ENCODE results near the gene EXOSC7.
"Not testable (repeated sequence)": the region's sequence is repeated elsewhere in the genome, so short reads cannot be mapped to it uniquely, and the experiment has no call there.

The EXOSC7 gene

DNA sequence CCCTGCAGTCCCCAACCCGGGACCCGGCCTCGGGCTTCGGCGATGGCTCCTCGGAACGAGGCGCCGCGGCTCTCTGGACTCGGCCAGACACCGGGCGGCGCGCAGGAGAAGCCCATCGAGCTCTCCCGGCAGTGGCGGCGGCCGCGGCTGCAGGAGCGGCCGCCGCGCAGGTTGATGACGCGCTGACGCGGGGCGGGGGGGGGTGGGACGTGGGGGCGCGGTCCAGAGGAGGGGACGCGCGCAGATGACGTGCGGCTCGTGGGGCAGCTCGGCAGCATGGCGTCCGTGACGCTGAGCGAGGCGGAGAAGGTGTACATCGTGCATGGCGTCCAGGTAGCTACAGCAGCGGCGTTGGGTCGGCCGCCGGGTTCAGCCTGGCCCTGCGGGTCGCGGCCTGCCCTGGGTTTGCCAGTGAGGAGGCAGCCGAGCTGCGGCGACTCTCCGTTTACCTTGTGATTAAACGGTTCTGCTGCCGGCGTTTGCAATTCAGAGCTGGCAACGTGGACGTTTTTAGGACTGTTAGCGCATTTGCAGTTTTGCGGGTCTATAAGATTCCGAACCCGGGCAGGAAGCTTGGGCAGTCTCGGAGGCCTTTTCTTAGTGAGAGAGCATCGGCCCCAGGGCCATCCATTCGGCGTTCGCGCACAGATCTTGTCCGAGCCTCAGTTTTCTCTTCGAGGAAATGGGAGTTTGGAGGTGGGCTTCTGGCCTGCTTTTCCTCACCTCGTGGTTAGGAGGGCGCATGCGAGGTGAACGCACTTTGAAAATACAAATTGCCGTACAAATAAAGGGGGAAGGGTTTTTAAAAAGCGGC, at the start of gene EXOSC7, which contains the start of gene ZDHHC3:
TSS of gene EXOSC7 (plus strand) at position 243 of the 814 bp plus-strand sequence. CDS start at position 277, 34 bp downstream.
TSS of gene ZDHHC3 (minus strand) at position 173 of the 814 bp plus-strand sequence. CDS start 16,738 bp downstream, outside the sequence.
- DNase-seq (ENCODE audit: low read depth in 3 of 3), result peak; percentile 72 to 82 (median 72)

DNA sequence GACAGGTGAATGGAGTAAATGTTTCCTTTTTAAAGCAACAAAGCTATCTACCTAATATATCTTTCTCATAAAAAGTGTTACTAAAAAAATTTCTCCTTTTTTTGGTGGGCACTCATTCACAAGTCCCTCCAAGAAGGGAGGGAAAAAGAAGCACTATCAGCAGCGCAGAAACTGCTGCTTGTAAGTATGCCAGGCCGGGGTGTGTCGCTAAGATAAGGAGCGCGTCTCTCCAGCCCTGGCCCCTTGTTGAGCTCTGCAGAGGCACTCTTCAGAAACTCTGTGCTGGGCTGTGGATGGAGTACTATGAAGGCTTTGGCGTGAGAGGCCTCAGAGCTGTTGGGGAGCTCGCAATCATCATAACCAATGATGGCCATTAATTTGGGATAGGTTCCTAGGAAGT, 49.1 kb upstream of the EXOSC7 start:
- DNase-seq (ENCODE audit: low read depth in 3 of 3), result no peak

DNA sequence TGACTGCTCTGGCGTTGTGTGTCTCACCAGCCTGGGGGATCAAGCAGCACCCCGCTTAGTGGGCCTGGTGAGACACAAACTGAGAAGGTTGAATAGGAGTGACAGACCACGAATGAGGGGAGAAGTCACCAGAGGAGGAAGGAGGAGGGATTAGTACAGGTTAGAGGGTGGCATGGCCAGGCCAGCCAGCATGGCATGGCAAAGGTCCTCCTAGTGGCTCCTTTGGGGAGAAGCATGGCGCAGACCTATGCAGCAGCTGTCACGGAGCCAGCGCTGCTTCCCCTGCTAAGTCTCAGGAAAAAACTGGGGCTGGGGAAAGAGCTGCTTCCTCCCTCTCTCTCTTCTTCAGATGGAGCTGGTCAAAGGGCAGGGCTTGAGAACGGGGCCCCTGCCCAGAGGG, 48.7 kb upstream of the EXOSC7 start:
- no peak for DNase-seq (ENCODE audit: low read depth in 3 of 3)

DNA sequence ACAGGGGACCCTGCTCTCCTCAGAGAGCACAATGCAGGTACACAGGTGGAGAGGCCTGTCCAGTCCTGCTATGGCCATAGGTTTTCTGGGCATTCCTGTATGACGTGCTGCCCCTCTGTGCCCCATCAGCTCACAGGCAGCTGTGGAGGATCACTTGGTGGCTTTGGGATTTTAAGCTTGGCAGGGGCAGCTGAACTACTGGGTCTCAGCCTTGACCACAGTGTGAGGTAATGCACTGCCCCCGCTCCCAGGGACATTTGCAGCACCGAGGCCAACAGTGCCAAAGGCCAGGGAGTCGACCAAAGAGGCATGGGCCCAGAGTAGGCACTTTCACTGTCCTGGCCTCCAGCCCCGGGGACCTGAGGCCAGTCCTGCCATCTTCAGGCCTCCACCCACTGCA, 46.3 kb upstream of the EXOSC7 start:
- DNase-seq (ENCODE audit: low read depth in 3 of 3), result no peak

DNA sequence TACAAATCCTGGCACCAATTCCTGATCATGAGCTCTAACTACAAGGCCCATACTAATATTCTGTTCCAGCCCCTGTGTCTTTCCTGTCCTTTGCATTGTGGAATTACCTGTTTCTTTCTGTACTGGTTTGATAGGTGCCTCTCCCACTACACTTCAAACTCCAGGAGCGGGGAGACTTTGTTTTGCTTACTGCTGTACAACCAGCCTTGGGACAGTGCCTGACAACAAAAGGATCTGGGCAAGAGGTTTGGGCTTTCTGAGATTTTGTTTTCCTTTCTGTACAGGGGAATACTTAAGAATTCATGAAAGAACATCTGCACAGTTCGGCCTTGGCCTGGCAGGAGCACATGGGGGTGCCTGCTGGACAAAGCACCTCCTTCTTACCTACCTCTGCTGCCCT, 45.1 kb upstream of the EXOSC7 start:
- DNase-seq (ENCODE audit: low read depth in 3 of 3), result no peak

DNA sequence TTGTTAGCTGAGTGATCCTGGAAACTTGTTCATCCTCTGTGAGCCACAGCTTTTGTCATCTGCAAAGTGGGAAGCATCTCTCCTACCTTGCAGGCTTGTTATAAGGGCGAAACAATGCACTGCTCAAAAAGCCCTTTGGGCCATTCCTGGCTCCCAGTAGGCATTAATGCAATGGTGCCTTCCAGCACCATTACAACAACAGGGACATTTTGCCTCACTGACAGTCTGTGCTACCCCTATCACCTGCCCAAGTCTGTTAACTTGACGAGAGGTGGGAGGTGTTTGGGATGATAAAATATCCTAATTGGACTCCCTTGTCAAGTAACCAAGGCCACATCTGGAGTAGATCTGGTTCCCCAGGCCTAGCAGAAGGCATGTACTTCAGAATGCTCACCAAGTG, 44.3 kb upstream of the EXOSC7 start:
- DNase-seq (ENCODE audit: low read depth in 3 of 3), result no peak

DNA sequence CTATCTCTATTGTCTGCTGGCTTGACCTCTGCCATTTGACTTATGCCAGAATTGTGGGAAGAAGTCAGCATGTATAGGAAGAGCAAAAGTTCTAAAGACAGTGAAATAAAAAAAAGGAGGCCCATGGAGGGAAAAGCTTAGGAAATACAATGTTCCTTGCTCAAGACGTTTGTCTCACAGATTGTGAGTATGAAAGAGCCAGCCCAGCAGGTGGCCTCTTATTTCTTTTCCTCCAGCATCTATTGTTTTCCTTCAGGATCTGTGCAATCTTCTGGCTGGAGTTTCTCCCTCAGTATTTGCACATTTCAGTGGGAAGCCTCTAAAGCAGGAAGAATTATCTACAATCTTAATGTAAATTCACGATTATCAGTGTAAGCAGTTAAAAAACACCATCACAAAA, 43.8 kb upstream of the EXOSC7 start:
- no peak for DNase-seq (ENCODE audit: low read depth in 3 of 3)

DNA sequence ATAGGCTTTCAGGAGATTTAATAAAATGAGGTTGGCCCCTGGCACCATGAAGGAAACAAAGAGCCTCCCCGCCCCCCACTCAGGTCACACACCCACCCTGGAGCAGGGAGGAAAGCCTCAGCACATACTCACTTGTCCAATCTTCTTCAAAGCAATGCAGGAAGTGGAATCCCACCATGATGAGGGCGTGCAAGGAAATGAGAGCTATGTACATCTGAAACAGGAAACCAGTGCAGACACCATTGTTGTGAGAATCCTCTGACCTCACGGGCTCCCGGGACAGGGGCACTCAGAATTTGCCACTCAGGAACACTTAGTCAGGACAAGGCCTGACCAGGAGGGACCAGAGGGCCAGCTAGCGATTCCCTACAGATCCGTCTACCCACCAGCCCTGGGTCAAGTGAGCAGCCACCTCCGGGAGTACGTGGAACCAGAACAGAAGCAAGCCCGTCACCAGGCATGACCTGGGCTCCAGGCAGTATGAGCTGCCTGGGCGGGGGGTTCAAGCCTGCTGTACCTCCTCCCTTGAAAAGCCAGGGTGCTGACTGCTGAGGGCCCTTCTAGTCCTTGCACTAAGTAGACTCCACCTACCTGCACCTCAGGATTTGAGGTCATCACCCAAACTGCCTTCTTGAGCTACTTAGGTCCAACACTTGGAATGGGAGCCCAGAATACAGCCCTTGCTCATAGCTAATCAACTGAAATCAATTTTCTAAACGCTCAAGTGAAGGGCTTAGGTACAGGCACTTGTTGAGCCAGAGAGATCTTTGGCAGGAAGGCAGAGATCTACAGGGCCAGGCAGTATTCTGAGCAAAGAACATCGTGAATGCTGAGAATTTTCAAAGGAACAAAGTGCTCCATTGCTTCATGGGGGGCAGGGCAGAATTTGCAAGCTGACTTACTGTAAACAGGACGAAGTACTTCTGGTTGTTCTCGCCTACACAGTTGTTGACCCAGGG, 42.8 kb upstream of the EXOSC7 start:
- DNase-seq (ENCODE audit: low read depth in 3 of 3), result no peak

DNA sequence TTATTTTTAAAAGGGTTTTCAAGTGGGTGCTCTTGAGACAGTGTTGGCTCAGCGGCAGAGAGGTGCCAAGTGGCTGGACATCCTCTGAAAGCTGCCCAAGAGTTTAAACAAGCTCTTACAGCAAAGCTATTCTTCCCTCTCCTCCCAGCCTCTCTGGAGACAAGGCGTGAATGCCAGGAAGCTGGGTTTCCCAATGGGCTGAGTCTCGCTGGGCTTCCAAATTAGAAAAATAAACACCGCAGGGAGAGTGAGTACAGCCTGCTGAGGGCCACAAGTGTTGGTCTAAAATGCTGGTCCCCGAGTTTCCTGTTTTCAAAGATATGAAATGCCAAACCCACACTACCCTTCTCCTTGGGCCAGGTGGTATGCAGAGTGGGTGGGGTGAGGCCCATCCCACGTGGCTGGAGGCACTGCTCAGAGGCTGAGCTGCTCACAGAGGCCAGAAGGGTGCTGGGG, 36.4 kb upstream of the EXOSC7 start:
- DNase-seq (ENCODE audit: low read depth in 3 of 3), result no peak

DNA sequence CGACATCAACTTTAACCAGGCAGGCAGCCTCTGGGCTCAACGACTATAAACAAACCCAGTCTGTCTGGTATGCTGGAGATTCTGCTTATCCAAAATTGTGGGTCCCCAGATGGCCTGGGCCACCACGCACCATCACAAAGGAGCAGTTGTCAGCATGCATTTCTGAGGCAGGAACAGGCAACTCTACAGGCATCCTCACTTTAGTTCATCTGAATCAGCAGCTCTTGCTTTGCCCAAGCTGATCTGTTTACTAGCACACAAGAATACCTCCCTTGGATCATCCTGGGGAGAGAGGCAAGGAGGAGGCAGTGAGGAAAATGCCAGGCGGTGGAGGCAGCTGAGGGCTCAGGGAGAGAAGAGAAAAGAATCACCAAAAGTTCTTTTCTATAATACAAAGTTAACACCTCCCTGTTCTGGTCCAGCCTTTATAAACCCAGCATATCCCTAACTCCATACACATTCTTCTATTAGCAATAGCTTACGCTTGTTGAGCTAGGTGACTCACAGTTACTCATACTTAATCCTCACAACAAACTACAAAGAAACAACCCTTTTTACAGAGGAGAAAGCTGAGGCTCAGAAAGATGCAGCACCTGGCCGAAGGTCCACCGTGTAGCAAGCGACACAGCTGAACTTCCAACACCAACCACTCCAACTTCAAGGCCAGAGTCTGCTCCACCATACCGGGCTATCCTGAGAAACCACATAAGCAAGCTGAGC, 33.7 kb upstream of the EXOSC7 start:
- no peak for DNase-seq (ENCODE audit: low read depth in 3 of 3)

DNA sequence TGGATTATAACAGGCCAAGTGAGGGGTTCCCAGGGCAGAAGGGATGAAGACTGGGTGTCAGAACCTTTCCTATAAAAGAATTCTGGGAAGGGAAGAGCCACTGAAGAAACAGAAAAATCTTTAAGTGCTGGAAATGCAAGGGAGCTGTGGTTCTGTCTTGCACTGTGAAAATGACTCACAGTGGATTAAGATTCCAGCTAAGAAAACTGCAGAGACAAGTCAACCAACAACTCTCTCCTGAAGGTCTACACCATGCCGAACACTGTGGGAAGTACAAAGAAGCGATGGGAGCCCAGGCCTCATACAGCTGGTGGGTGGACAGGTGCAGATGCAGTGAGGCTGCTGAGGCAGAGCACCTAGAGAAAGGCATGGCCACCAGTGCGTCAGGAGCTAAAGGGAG, 27.8 kb upstream of the EXOSC7 start:
- DNase-seq (ENCODE audit: low read depth in 3 of 3), result no peak

DNA sequence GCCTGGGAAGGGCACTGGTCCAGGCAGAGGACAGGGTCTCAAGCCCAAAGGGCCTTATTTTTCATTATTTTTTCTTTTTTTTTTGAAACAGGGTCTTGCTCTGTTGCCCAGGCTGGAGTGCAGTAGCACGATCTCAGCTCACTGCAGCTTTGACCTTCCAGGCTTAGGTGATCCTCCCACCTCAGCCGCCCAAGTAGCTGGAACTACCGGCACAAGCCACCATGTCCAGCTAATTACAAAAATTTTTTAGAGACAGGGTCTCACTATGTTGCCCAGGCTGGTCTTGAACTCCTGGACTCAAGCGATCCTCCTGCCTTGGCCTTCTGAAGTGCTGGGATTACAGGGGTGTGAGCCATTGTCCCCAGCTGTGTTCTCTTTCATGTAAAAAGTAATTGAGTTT, 26.3 kb upstream of the EXOSC7 start:
- not testable (repeated sequence) for DNase-seq (ENCODE audit: low read depth in 3 of 3)

DNA sequence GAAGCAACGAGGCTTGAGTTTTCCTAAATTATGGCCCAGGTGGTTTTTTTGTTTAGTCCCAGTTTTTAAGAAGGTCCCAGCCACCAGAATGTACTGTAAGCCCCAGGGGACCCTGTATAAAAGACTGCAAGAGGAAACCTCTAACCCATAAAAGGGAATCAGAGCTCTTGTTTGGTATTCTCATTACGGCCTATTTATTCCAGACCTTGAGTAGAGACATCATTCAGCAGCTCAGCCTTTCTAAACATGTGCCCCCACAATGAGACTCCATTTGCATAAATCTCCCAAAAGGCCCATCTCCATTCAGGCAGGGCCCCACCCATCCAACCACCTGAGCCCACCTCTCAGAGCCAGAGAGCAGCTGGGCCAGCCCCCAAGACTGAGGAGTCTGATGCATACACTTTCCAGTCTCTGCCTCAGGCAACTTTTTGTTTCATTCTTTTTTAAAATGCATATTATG, 25.7 kb upstream of the EXOSC7 start:
- DNase-seq (ENCODE audit: low read depth in 3 of 3), result no peak

DNA sequence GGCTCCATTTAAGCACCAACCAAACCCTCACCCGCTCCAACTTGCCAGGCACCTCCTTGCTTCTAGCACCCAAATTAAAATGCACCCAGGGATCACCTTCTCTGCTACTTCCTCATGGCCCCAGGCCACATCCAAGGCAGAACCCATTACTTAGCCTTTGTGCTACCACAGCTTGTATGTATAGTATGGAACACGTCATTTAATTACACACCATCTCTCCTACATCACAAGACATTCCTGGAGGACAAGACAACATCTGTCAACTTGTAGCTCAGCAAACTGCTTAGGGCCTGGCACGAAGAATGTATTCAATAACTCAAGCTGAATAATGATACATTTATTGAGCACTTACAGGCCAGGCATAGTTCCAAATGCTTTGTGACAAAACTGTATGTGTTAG, 23.4 kb upstream of the EXOSC7 start:
- no peak for DNase-seq (ENCODE audit: low read depth in 3 of 3)

DNA sequence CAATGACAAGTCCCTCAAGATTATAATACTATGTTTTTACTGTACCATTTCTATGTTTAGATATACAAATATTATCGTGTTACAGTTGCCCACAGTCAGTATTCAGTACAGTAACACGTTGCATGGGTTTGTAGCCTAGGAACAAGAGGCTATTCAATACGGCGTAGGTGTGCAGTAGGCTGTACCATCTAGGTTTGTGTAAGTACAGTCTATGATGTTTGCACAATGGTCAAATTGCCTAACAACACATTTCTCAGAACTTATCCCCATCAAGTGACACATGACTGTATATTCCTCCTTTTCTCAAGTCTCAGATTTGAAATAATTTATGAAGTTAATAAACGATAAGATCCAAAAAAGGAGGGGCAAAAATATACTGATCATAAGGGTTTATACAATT, 21.7 kb upstream of the EXOSC7 start:
- no peak for DNase-seq (ENCODE audit: low read depth in 3 of 3)

DNA sequence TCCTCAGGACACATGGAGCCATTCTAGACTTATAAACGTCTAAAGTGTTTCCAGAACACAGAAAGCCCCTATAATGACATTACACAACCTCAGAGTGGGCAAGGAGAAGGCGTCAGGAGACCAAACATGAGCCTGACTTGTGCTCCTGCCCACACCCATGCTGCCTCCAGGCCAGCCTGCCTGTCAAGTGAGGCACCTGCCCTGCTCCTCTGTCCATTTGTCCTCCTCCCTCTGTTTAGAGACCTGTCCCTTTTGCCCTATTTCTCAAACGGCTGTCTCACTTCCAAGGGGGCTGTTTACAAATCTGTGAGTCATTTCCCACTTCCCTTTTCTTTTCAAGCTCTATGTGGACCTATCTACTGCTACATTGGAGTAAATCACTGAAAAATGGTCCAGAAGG, 21.1 kb upstream of the EXOSC7 start:
- no peak for DNase-seq (ENCODE audit: low read depth in 3 of 3)

DNA sequence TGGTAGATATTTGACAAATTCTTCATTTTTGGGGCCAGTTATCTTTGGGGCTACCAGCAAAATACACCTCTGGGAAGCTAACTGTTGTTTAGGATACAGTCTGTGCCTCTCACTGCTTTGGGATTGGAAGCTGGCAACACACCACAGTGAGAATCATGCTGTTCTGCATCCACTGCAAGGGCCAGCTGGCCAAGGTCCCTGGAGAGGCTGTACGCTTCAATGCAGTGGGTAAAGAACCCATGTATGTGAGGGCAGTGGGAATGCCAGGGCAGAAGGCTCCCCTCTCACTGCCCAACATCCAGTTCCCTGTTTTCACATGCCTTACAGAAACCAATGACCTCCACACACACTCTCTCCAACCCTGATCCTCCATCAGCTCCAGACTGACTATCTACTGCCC, 20.1 kb upstream of the EXOSC7 start:
- DNase-seq (ENCODE audit: low read depth in 3 of 3), result no peak

DNA sequence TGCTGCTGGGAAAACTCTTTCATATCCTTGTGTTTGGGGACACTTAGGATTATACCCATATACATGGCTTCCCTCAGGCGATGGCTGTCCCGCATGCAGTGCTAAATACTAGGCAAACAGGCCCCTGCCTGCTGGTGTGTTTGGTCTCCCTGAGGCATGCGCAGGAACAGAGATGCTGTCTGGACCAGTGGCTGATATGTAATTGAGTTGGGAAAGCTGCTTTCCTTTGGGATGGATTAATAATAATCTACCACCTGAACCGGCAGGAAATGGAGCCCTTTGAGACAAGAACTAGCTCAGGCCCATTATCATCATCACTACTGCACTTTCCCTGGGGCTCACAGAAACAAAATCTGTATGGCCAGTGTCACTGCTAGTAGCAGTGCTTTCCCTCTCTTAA, 18.1 kb upstream of the EXOSC7 start:
- DNase-seq (ENCODE audit: low read depth in 3 of 3), result no peak

DNA sequence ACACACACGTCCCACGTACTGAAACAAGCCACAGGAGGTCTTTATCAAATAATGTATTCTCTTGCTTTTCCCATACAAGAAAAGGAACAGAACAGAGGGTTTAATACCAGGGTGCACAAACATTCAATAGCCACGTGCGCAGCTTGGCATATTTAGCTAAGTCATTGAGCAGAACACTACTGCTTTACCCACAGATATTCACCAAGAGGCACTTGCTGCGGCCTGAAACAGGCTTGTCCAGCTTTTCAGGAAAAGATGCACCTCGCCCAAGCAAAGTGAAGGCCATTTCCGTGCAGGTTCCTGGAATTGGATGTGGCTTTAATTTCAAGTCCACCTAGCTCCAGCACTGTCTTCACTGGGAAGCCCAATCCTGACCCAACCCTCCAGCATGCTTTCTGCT, 17.7 kb upstream of the EXOSC7 start:
- no peak for DNase-seq (ENCODE audit: low read depth in 3 of 3)

DNA sequence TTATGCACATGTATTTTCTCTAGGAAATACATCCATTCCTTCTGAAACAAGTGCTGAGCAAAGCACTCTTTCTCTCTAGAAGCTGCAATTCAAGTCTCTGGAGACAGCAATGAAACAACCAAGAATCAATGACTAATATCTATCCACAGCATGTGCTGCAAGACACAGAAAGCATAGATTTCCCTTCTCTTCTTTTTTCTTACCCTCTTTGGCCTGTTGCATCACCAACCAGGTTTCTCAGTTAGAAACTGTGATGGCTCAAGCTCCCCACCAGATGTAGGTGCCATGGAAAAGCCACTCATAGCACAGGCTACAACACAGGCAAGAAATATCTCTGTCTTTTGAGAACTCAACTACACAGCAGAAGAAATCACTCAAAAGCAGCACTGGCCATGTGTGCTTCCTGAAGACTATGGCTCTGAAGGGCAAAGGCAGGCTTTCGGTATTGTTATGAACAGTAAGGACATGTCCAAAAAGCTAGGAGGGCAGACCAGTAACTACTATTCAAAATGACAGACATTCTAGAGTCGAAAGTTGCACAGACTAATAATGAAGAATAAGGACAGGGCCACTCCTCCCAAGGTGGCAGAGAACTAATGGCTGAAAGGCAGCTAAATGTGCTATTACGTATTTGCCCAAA, 15.5 kb upstream of the EXOSC7 start:
- no peak for DNase-seq (ENCODE audit: low read depth in 3 of 3)

DNA sequence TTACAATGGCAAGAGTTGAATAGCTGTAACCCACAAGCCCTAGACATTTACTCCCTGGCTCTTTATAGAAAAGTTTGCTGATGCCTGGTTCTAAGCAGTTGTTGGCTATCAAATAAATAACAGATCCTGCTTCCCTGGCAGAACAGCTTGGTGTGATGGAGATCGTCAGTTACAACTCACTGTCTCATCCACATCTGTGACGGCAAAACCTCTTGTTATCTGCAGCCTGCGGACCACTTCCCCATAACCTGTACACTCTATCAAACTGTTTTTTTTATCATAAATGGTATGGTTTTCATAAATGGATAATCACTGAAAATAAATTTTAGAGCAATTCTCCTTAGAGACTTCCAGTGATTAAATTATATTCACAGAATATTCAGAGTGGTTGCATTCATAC, 14.2 kb upstream of the EXOSC7 start:
- DNase-seq (ENCODE audit: low read depth in 3 of 3), result no peak

Data from stimulated activated CD4-positive, alpha-beta T cell treated with anti-CD3 and anti-CD28 coated beads, TNF-alpha, amount 100 ng/mL, for 48 hours (primary cell).